LNCaP clone FGC (cell line): ENCODE results near the gene NADSYN1.

Source experiments
- DNase-seq: peaks from one replicate; pipeline ENCODE4 v3.0.0-alpha.2; 2011; ENCODE audit warnings: low read depth
- H3K4me3 ChIP-seq: 2 replicates; pipeline ENCODE4 v1.5.1; 2011; ENCODE audit warnings: mild to moderate bottlenecking, low read depth, low read length, control low read depth
- TF ChIP-seq, protein P1 (sequence below): IDR thresholded peaks from 2 replicates; pipeline ENCODE4 v1.5.1; 2012; ENCODE audit warnings: mild to moderate bottlenecking; ENCODE audit not compliant: control insufficient read depth, insufficient read depth; ENCODE audit errors: extremely low read depth

NADSYN1 gene

GRCh38 chr11:71483692-71484091 is 30.7 kb downstream of the NADSYN1 start:
- DNase-seq = no peak
- TF ChIP-seq, protein P1, sequence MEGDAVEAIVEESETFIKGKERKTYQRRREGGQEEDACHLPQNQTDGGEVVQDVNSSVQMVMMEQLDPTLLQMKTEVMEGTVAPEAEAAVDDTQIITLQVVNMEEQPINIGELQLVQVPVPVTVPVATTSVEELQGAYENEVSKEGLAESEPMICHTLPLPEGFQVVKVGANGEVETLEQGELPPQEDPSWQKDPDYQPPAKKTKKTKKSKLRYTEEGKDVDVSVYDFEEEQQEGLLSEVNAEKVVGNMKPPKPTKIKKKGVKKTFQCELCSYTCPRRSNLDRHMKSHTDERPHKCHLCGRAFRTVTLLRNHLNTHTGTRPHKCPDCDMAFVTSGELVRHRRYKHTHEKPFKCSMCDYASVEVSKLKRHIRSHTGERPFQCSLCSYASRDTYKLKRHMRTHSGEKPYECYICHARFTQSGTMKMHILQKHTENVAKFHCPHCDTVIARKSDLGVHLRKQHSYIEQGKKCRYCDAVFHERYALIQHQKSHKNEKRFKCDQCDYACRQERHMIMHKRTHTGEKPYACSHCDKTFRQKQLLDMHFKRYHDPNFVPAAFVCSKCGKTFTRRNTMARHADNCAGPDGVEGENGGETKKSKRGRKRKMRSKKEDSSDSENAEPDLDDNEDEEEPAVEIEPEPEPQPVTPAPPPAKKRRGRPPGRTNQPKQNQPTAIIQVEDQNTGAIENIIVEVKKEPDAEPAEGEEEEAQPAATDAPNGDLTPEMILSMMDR = no peak
- no peak overlapping the region for H3K4me3 ChIP-seq

DNA sequence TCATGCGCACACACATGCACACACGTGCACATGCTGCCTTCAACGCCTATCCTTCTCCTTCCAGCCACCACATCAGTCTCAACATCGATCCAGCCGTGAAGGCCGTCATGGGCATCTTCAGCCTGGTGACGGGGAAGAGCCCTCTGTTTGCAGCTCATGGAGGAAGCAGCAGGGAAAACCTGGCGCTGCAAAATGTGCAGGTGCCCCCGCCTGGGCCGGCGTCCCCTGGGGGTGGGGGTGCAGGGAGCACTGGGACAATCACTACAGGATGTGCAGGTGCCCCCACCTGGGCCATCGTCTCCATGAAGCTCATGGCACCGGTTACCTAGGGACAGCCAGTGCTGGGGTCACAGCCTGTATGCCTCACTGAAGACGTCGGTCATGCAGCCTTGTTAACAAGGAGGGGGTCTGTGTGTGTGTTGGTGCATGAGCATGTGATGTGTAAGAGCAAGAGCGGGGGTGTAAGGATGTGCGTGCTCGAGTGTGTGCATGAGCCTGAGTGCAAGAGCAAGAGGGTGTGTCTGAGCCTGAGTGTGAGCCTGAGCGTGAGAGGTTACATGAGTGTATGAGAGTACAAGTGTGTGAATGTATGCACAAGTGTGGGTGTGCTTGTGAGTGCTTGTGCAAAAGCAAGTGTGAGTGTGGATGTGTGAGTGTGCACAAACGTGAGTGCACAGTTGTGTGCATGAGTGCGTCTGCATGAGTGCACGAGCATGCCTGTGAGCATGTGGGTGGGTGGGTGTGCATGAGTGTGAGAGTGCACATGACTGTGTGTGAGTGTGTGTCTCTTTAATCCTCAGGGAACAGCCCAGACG is 31.5 kb downstream of the NADSYN1 start:
- TF ChIP-seq, protein P1 = no peak
- DNase-seq = no peak
- H3K4me3 ChIP-seq = no peak overlapping the region

- TF ChIP-seq, protein P1 = no peak
- DNase-seq = no peak
These were observed 32.0 kb downstream of the NADSYN1 start for GRCh38 chr11:71485063-71485399.

DNA sequence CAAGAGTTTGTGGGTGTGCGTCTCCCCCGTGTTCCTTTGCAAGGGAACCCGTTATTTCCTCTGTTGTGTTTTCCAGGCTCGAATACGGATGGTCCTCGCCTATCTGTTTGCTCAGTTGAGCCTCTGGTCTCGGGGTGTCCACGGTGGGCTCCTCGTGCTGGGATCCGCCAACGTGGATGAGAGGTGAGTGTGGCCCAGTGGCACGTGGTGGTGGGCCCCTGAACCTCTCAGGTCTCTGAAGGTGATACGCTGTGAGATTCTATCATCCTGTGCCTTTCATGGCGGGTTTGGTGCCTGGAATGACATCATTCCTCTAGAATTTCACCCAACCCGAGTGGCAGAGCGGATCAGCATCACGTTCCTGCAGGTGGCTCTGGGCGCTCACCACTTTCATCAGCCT is 32.5 kb downstream of the NADSYN1 start:
- TF ChIP-seq, protein P1 = no peak
- H3K4me3 ChIP-seq = no peak overlapping the region
- no peak for DNase-seq

More at GRCh38 chr11:71485063-71485399, 32.0 kb downstream of the NADSYN1 start:
- H3K4me3 ChIP-seq = no peak overlapping the region

- TF ChIP-seq, protein P1 = no peak
- no peak for DNase-seq
- no peak overlapping the region for H3K4me3 ChIP-seq
These were observed 33.3 kb downstream of the NADSYN1 start for GRCh38 chr11:71486320-71486719.

GRCh38 chr11:71488681-71489270 is 35.8 kb downstream of the NADSYN1 start:
- TF ChIP-seq, protein P1 = no peak

More at GRCh38 chr11:71488681-71489270, 35.8 kb downstream of the NADSYN1 start:
- no peak for DNase-seq
- no peak overlapping the region for H3K4me3 ChIP-seq
